GM06990 (cell line): Measurements from ENCODE around the gene ZBTB1.

Source experiments
- DNase-seq: peaks from one replicate; pipeline ENCODE4 v3.0.0-alpha.2; 2011; ENCODE audit not compliant: insufficient read length; ENCODE audit errors: extremely low read depth
- H3K27me3 ChIP-seq: replicated peaks from 2 replicates; pipeline ENCODE4 v1.6.0; 2011; ENCODE audit warnings: low read length; ENCODE audit not compliant: control insufficient read depth, insufficient read depth
- H3K36me3 ChIP-seq: 2 replicates; pipeline ENCODE4 v1.5.1; 2011; ENCODE audit warnings: low read length; ENCODE audit not compliant: control insufficient read depth, insufficient read depth
- H3K4me3 ChIP-seq: replicated peaks from 2 replicates; pipeline ENCODE4 v1.5.1; 2011; ENCODE audit warnings: low read depth, mild to moderate bottlenecking, control low read depth, low read length
- TF ChIP-seq, protein P1 (sequence below): IDR thresholded peaks from 2 replicates; pipeline ENCODE4 v1.5.1; 2011; ENCODE audit warnings: low read length, control low read depth, mild to moderate bottlenecking, inconsistent platforms; ENCODE audit not compliant: insufficient read depth, poor library complexity, severe bottlenecking

Gene ZBTB1

DNA sequence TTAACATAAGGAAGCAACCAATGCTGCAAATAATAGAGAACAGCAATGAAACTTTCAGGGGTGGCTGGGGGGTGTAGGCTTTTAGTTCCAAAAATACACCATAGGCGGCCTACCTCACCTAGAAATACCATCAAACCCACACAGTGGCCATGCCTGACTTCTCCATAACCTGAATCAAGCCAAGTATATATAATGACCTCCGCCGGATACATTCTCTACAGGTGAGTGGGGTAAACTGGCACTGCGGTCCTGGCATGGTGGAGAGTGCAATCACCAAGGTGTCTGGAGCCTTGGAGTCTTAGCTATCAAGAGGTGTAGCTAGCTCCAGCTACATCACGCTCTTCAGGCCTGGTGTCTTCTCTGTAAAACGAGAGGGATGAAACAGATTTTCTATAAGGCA lies 2.1 kb upstream of the ZBTB1 start:
- Histone ChIP-seq H3K36me3 (no peaks in the 10 kb centered on the region), H3K27me3 (no peaks in the 10 kb centered on the region), H3K4me3 (peak overlapping the region; percentile 92)
- TF ChIP-seq, protein P1, sequence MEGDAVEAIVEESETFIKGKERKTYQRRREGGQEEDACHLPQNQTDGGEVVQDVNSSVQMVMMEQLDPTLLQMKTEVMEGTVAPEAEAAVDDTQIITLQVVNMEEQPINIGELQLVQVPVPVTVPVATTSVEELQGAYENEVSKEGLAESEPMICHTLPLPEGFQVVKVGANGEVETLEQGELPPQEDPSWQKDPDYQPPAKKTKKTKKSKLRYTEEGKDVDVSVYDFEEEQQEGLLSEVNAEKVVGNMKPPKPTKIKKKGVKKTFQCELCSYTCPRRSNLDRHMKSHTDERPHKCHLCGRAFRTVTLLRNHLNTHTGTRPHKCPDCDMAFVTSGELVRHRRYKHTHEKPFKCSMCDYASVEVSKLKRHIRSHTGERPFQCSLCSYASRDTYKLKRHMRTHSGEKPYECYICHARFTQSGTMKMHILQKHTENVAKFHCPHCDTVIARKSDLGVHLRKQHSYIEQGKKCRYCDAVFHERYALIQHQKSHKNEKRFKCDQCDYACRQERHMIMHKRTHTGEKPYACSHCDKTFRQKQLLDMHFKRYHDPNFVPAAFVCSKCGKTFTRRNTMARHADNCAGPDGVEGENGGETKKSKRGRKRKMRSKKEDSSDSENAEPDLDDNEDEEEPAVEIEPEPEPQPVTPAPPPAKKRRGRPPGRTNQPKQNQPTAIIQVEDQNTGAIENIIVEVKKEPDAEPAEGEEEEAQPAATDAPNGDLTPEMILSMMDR = no peak
- no peak for DNase-seq

DNA sequence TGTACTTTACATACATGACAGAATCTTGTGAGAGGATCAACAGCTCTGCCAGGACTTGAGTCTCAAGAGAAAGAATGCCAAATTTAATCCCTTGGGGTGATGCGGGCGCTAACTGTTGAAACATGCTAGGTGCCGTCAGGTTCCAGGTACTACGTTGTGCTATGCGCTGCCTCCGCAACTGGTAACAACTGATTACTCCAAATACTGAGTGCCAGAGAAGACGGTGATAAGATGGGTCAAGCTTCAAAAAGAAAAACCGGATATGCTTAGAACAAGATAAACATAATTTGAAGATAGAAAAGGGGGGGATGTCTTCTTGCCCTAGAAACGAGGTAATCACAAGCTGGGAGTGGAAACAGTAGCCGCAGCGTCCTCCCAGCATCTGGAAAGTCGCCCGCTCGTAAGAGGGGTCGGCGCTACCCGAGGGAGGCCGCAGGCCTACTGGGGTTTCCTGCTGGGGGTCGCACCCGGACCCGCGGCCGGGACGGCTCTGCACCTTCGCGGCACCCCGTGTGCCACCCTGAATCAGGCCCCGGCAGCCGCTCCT lies 1.6 kb upstream of the ZBTB1 start:
- Histone ChIP-seq H3K27me3 (no peaks in the 10 kb centered on the region), H3K36me3 (no peaks in the 10 kb centered on the region), H3K4me3 (peak overlapping the region; percentile 92)
- DNase-seq = no peak
- TF ChIP-seq, protein P1 = no peak

DNA sequence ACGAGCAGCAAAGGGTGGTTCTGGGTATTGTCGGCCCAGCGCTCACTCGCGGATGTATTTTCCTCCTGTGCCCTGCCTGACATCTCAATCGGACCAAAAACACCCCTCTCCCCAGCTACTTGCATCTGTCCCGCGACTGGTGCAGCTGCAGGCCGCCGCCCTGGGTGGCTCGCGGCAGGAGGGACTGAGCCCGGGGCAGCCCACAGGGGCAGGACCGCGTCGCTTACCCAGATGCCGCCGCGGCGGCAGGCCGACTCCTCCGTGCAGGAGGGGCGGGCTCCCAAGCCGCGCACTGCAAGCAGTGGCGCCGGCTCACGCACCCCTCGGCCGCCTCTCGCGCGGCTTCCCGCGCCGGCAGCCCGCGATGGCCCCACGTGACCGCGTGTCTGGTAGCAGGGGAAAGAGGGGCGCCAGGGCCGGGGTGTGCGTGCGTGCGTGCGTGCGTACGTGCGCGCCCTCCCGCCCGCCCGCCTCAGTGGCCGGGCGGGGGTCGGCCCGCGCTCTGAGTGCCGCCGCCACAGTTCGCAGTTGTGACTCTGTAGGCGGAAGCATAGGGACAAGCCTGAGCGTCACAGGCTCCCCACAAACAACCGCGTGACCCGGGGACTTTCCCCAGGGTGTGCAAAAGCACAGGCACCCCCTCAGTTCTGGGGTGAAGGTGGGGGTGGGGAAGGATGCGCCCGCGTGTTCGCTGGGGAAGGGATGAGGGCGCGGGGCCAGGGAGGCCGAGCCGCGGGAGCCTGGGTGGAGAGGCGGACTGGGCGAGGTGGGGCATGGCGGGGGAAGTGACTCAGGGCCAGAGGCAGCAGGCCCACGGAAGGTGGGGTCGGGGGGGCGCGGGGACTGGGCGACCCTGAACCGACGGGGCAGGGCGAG lies 898 bp upstream of the ZBTB1 start, which contains the start of gene ZBTB25:
Gene ZBTB25, minus strand, starts transcription at position 405 of the 876 bp plus-strand sequence. CDS start 13,305 bp downstream, outside the sequence.
- TF ChIP-seq, protein P1 = no peak
- H3K27me3 ChIP-seq = no peaks in the 10 kb centered on the region
- H3K36me3 ChIP-seq = no peaks in the 10 kb centered on the region
- H3K4me3 ChIP-seq = peak within 1 kb of the TSS; percentile 92
- DNase-seq = peak; percentile 100

DNA sequence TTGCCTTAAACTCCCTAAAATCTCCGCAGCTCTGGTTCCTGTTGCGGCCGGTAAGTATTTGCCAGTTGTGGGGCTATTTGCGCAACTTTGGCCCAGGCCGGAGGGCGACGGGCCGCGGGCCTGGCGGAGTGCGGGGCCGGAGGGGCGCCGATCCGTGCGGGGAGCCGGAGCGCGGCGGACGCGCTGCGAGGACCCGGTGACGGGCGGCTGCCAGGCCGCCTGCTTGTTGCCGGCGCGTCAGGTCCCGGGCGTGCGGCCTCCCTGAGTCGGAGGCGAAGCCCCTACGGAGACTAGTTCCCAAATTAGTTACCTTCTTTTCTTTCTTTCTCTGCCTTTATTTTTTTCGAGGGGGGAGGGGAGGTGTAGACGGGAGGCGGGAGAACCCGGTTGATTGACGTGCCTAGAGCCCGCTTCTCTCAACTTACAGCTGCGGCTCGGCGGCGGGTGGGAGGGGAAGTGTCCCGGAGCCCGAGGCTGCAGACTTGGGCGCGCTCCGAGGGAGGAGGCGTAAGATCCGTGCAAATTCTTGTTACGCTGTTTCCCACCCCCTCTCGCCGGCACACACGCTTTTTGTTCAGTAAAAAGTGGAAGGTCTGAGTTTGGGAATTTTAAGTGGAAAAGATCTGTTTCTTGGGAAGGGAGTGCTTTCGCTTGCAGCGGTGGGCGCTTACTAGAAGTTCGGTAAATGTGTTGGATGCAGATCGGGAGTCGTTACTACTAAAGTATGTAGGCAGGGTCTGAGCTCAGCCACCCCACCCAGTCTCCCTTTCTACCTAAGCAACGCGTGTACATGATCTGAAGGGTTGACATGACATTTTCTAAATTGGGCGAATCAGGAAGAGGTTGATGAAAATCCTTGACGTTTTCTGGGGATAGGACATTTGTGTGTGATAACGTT lies 576 bp downstream of the ZBTB1 start:
- H3K36me3 ChIP-seq = no peaks in the 10 kb centered on the region
- TF ChIP-seq, protein P1 = no peak
- DNase-seq = peak; percentile 85
- H3K27me3 ChIP-seq = no peaks in the 10 kb centered on the region
- peak overlapping the region; percentile 92 for H3K4me3 ChIP-seq

DNA sequence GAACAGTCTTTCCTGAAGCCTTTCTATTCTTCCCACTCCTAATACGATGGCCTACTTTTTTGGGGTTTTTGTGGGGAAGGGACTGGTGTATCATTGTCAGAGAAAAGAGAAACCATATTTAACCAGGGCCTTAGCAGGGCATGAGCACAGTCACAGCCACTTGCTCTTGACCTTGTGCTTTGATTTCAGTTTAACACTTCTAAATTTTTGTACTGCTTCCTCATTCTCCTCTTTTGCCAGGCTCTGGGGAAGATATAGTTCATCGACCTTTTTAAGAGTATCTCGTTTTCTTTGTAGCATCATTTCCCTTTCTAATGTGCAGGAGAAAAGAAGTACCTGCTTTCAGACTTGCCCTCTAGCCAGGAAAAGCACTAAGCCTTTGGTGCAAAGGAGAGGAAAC lies 2.2 kb downstream of the ZBTB1 start:
- no peaks in the 10 kb centered on the region for H3K27me3 ChIP-seq
- peak overlapping the region; percentile 92 for H3K4me3 ChIP-seq
- TF ChIP-seq, protein P1 = no peak
- no peaks in the 10 kb centered on the region for H3K36me3 ChIP-seq
- DNase-seq = no peak
